Measurements from ENCODE around the gene THADA. TPM values are rescaled to one million over a fixed set of nuclear protein-coding genes. Genes with fewer than 3 reads are reported as not detected.
A peak's percentile ranks its signal among the peaks of the same experiment; 100 is the strongest.

Gene THADA
- total and polyA plus RNA-seq, 10 donors, result 14.2 to 51.3 (median 40.0) TPM

DNA sequence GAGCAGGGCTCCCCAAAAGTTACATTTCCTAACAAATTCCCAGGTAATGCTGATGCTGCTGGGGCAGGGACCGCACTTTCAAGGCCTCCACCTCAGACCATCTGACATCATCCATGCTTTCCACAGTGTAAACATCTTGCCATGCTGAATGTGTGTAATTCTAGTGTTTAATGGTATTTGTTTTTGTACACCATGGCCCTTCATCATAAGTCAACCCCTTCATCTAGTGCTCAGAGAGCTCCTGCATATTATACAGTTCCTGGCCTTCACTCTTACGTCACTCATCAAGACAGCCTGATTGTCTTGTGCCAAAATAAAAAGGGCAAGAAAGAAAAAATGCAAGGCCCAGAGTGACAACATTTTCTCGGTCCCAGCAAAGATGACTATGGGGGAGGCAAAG, 291.9 kb downstream of the THADA start:
- peak overlapping the region; percentile 23 to 88 (median 78) for H3K27ac ChIP-seq
- DNase-seq, result no peak
- no peaks in the 10 kb centered on the region for H3K9me3 ChIP-seq
- TF ChIP-seq POLR2AphosphoS5 (IDR thresholded peaks at IDR 0.05) (no peak), POLR2A (IDR thresholded peaks at IDR 0.05) (no peak)
- TF ChIP-seq, protein P1, sequence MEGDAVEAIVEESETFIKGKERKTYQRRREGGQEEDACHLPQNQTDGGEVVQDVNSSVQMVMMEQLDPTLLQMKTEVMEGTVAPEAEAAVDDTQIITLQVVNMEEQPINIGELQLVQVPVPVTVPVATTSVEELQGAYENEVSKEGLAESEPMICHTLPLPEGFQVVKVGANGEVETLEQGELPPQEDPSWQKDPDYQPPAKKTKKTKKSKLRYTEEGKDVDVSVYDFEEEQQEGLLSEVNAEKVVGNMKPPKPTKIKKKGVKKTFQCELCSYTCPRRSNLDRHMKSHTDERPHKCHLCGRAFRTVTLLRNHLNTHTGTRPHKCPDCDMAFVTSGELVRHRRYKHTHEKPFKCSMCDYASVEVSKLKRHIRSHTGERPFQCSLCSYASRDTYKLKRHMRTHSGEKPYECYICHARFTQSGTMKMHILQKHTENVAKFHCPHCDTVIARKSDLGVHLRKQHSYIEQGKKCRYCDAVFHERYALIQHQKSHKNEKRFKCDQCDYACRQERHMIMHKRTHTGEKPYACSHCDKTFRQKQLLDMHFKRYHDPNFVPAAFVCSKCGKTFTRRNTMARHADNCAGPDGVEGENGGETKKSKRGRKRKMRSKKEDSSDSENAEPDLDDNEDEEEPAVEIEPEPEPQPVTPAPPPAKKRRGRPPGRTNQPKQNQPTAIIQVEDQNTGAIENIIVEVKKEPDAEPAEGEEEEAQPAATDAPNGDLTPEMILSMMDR (IDR thresholded peaks at IDR 0.05 in 8 of 11, conservative IDR thresholded peaks at IDR 0.05 in 3 of 11), result no peak
- intact Hi-C loops (cut with DNase I; ENCODE audit: low total_unique reads), result no loop called here
- no peak overlapping the region for H3K4me3 ChIP-seq
- no peaks in the 10 kb centered on the region for H3K27me3 ChIP-seq (replicated peaks in 1 of 7)
- H3K4me1 ChIP-seq, result peaks cover 0 to 64% (median 40%) of the 10 kb centered on the region in 6 donors
- 72 to 90% (median 83%) methylated on average over 3 of the region's 3 CpGs for WGBS, 5 donors
- H3K36me3 ChIP-seq, result no peaks in the 10 kb centered on the region

DNA sequence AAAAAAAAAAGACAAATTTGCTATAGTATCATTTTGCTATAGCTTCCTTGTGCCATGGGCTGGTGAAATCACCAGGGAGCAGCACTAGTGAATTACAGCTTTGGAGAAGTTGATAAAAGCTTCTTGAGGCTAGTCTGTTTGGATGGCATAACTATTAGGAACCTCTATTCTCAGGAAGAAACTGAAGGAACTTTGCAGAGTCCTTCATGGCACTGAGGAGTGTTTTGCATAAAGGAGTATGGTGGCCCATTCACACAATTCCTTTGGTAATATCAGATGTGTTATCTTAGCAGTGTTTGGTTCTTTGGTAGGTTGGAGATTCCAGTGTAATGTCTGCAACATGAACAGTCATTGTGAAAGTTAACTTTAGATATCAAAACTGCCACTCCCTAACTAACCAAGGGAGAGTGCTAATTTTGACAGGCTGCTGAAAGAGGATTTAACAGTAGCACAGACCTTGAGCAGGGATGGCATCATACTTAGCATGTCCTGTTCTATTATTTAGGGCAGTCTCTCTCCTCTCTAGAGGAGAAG, 292.8 kb downstream of the THADA start:
- Histone ChIP-seq H3K4me1 (peaks cover 0 to 67% (median 43%) of the 10 kb centered on the region in 6 donors), H3K27ac (peak overlapping the region in 6 of 8 donors; percentile 77 to 88 (median 81)), H3K36me3 (no peaks in the 10 kb centered on the region), H3K9me3 (no peaks in the 10 kb centered on the region), H3K4me3 (no peak overlapping the region), H3K27me3 (replicated peaks in 1 of 7) (no peaks in the 10 kb centered on the region)
- DNase-seq, result no peak
- intact Hi-C loops (cut with DNase I; ENCODE audit: low total_unique reads), result no loop called here
- TF ChIP-seq POLR2A (IDR thresholded peaks at IDR 0.05), result no peak
- TF ChIP-seq, protein P1 (IDR thresholded peaks at IDR 0.05 in 8 of 11, conservative IDR thresholded peaks at IDR 0.05 in 3 of 11), result no peak
- no peak for TF ChIP-seq POLR2AphosphoS5 (IDR thresholded peaks at IDR 0.05)

DNA sequence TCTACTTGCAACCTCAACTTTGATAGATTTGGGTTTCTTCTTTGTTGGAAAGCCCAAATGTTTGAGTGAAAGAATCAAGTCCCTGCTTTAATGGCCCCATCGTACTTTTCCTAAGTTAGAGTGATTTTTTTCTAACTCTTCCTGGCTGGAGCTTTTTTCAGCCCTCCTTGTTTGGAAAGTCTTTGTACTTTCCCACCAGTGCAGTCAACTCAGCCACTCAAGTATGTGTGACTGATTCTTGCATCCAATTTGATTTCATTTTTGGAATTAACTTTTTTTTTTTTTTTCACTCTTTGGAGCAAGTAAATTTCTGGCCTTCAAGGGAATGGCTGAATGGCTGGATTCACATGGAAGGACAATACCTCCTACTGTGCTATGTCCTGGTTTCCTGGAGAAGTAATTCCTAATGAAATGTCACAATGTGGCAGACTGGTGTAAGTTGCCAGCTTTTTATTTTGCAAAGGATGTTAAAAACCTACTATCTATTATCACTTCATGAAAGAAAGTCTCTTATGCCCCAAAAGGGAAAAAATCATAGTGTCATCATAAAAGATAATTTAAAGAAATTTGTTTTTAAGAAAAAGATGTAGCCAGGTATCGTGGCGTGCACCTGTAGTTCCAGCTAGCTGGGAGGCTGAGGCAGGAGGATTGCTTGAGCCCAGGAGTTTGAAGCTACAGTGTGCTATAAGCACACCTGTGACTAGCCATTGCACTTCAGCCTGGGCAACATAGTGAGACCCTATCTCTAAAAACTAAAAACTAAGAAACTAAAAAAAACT, 293.5 kb downstream of the THADA start:
- H3K27ac ChIP-seq, result peak overlapping the region in 4 of 8 donors; percentile 77 to 88 (median 82)
- TF ChIP-seq, protein P1 (IDR thresholded peaks at IDR 0.05 in 8 of 11, conservative IDR thresholded peaks at IDR 0.05 in 3 of 11), result no peak
- TF ChIP-seq POLR2A (IDR thresholded peaks at IDR 0.05) (no peak), POLR2AphosphoS5 (IDR thresholded peaks at IDR 0.05) (no peak)
- intact Hi-C loops (cut with DNase I; ENCODE audit: low total_unique reads), result no loop called here

More for the DNA sequence above, 293.5 kb downstream of the THADA start:
- peaks cover 0 to 67% (median 43%) of the 10 kb centered on the region in 6 donors for H3K4me1 ChIP-seq
- 81 to 94% (median 92%) methylated on average over 3 of the region's 3 CpGs for WGBS, 5 donors
- no peaks in the 10 kb centered on the region for H3K36me3 ChIP-seq
- no peaks in the 10 kb centered on the region for H3K9me3 ChIP-seq
- no peaks in the 10 kb centered on the region for H3K27me3 ChIP-seq (replicated peaks in 1 of 7)
- H3K4me3 ChIP-seq, result no peak overlapping the region
- DNase-seq, result no peak
